Ascending aorta (tissue), 2 donors: ENCODE results near the gene TEX2. TPM values are rescaled to one million over a fixed set of nuclear protein-coding genes. Genes with fewer than 3 reads are reported as not detected.

Experiments used
- DNase-seq, 2 donors: peaks; one replicate each; pipeline ENCODE4 v3.0.0-alpha.2; 2019; ENCODE audit warnings: low spot score in 2 of 2
- H3K27ac ChIP-seq, 2 donors: fragments of 200-600 bp; sonication (generic); one replicate each; pipeline ENCODE4 v1.5.1; 2016 to 2017; ENCODE audit warnings: mild to moderate bottlenecking in 1 of 2
- H3K27me3 ChIP-seq: fragments of 200-600 bp; sonication (generic); one replicate; pipeline ENCODE4 v1.5.1; 2017
- H3K36me3 ChIP-seq, 2 donors: fragments of 200-600 bp; sonication (generic); one replicate each; pipeline ENCODE4 v1.5.1; 2016
- H3K4me1 ChIP-seq, 2 donors: fragments of 200-600 bp; sonication (generic); one replicate each; pipeline ENCODE4 v1.5.1; 2016 to 2017; ENCODE audit warnings: mild to moderate bottlenecking in 1 of 2
- H3K4me3 ChIP-seq, 2 donors: fragments of 200-600 bp; sonication (generic); one replicate each; pipeline ENCODE4 v1.5.1; 2016 to 2017; ENCODE audit warnings: mild to moderate bottlenecking in 1 of 2
- H3K9me3 ChIP-seq, 2 donors: fragments of 200-600 bp; sonication (generic); one replicate each; pipeline ENCODE4 v1.5.1; 2016
- intact Hi-C: fragments of 100-400 bp; cut with DNase I; formaldehyde crosslinking; loops from one replicate; pipeline ENCODE4 v1.15.1; 2023
- total RNA-seq: library from RNA; depleted of rRNA; stranded (reverse); fragments of >200 nt; gene quantifications from one replicate; pipeline ENCODE4 v1.1.0, GENCODE V29; 2016
- TF ChIP-seq, protein P1 (sequence below), 3 experiments: fragments of 200-600 bp in 2 of 3; fragments of 450-650 bp in 1 of 3; sonication (generic) in 2 of 3; IDR thresholded peaks; one replicate each; pipeline ENCODE4 v1.5.1; 2016 to 2019; ENCODE audit warnings: antibody characterized with exemption in 3 of 3, mild to moderate bottlenecking in 1 of 3, moderate library complexity in 1 of 3

Gene TEX2
- total RNA-seq, 1 donor from 2014 or later, result 94.6 TPM

DNA sequence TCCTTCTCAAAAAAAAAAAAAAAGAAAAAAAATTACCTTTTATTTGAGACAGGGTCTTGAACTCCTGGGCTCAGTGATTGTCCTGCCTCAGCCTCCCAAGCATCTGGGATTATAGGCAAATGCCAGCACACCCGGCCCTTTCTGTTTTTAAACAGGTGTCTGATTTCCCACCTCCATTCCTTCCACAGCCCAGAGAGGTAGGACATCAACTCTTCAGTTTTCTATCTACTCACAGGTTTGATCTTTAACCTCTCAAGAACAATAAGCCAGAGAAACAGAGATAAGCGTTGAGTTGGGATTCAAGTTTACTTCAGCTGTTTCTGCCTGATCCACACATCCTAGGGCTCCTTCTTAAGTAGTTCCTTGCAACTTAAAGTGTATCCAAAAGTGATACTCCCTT, 41.5 kb upstream of the TEX2 start:
- intact Hi-C loops, result no loop called here
- Histone ChIP-seq H3K36me3 (no peaks in the 10 kb centered on the region), H3K27me3 (no peaks in the 10 kb centered on the region), H3K4me3 (no peak overlapping the region), H3K4me1 (no peaks in the 10 kb centered on the region), H3K9me3 (no peaks in the 10 kb centered on the region), H3K27ac (no peak overlapping the region)
- DNase-seq, result no peak
- TF ChIP-seq, protein P1, sequence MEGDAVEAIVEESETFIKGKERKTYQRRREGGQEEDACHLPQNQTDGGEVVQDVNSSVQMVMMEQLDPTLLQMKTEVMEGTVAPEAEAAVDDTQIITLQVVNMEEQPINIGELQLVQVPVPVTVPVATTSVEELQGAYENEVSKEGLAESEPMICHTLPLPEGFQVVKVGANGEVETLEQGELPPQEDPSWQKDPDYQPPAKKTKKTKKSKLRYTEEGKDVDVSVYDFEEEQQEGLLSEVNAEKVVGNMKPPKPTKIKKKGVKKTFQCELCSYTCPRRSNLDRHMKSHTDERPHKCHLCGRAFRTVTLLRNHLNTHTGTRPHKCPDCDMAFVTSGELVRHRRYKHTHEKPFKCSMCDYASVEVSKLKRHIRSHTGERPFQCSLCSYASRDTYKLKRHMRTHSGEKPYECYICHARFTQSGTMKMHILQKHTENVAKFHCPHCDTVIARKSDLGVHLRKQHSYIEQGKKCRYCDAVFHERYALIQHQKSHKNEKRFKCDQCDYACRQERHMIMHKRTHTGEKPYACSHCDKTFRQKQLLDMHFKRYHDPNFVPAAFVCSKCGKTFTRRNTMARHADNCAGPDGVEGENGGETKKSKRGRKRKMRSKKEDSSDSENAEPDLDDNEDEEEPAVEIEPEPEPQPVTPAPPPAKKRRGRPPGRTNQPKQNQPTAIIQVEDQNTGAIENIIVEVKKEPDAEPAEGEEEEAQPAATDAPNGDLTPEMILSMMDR (IDR thresholded peaks at IDR 0.05), result no peak

- no peaks in the 10 kb centered on the region for H3K27me3 ChIP-seq
- H3K4me1 ChIP-seq, result no peaks in the 10 kb centered on the region
- TF ChIP-seq, protein P1 (IDR thresholded peaks at IDR 0.05), result no peak
- intact Hi-C loops, result no loop called here
- no peak overlapping the region for H3K4me3 ChIP-seq
- no peaks in the 10 kb centered on the region for H3K36me3 ChIP-seq
- no peaks in the 10 kb centered on the region for H3K9me3 ChIP-seq
- no peak overlapping the region for H3K27ac ChIP-seq
- no peak for DNase-seq
Measured at GRCh38 chr17:64300699-64300965, 37.6 kb upstream of the TEX2 start.

- Histone ChIP-seq H3K9me3 (no peaks in the 10 kb centered on the region), H3K27me3 (no peaks in the 10 kb centered on the region), H3K27ac (no peak overlapping the region), H3K4me3 (no peak overlapping the region), H3K4me1 (no peaks in the 10 kb centered on the region), H3K36me3 (no peaks in the 10 kb centered on the region)
- intact Hi-C loops, result no loop called here
- TF ChIP-seq, protein P1 (IDR thresholded peaks at IDR 0.05), result no peak
- no peak for DNase-seq
Measured at GRCh38 chr17:64297467-64298088, 34.5 kb upstream of the TEX2 start.

- DNase-seq, result no peak
- H3K27ac ChIP-seq, result no peak overlapping the region
- intact Hi-C loops, result no loop called here
- H3K4me3 ChIP-seq, result no peak overlapping the region
- TF ChIP-seq, protein P1 (IDR thresholded peaks at IDR 0.05), result no peak
- no peaks in the 10 kb centered on the region for H3K27me3 ChIP-seq
- no peaks in the 10 kb centered on the region for H3K36me3 ChIP-seq
- H3K4me1 ChIP-seq, result no peaks in the 10 kb centered on the region
- H3K9me3 ChIP-seq, result no peaks in the 10 kb centered on the region
Measured at GRCh38 chr17:64296246-64296645, 33.2 kb upstream of the TEX2 start.

DNA sequence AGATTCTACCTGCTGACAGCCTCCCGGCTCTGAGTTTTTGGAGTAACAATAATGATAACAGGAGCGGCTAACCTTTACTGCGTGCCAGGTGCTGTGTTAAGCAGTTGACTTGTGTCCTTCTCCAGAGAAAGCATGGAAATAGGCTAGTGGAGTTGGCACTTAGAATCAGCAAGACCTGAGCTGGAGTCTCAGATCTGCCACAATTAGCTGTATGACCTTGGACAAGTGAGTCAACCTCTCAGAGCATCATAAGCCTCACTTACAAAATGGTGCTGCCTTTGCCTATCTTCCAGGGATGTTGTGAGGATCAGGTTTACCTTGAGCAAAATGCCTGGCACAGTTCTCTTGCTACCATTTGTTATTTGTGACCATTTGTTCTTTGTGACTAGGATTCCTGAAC, 32.1 kb upstream of the TEX2 start:
- Histone ChIP-seq H3K27me3 (no peaks in the 10 kb centered on the region), H3K27ac (no peak overlapping the region), H3K36me3 (no peaks in the 10 kb centered on the region), H3K4me3 (no peak overlapping the region), H3K9me3 (no peaks in the 10 kb centered on the region), H3K4me1 (no peaks in the 10 kb centered on the region)
- TF ChIP-seq, protein P1 (IDR thresholded peaks at IDR 0.05), result no peak
- DNase-seq, result no peak
- intact Hi-C loops, result no loop called here

GRCh38 chr17:64291268-64291851, 28.3 kb upstream of the TEX2 start:
- Histone ChIP-seq H3K4me3 (no peak overlapping the region), H3K36me3 (no peaks in the 10 kb centered on the region), H3K4me1 (no peaks in the 10 kb centered on the region), H3K27ac (no peak overlapping the region), H3K9me3 (no peaks in the 10 kb centered on the region), H3K27me3 (no peaks in the 10 kb centered on the region)
- TF ChIP-seq, protein P1 (IDR thresholded peaks at IDR 0.05), result no peak
- intact Hi-C loops, result no loop called here
- DNase-seq, result no peak
